K562 (cell line): Measurements from ENCODE around the gene SAMD14. TPM values are rescaled to one million over a fixed set of nuclear protein-coding genes. Genes with fewer than 3 reads are reported as not detected.

ENCODE experiments used
- ATAC-seq: fragments of 200-7000 bp; cut with Tn5 transposase; 3 replicates; pipeline ENCODE4 v1.9.1; 2020; ENCODE audit warnings: moderate library complexity
- BruUV-seq: library from RNA; stranded (reverse); fragments of 400-500 nt; replicated peaks from 2 replicates; lab custom pipeline; 2021; lab: Mats Ljungman, UMichigan
- CTCF ChIA-PET: fragments of 300-600 bp; formaldehyde crosslinking; extraction: SDS; loops from one replicate; lab custom pipeline; 2021; ENCODE audit warnings: low intra/inter-chr PET ratio; lab: Yijun Ruan, JAX
- POLR2A ChIA-PET: fragments of 300-600, 350-650 bp; sonication (Branson Sonifier 250); formaldehyde crosslinking; extraction: SDS; loops from one replicate; lab custom pipeline; 2021; ENCODE audit warnings: antibody characterized with exemption, inconsistent platforms; lab: Yijun Ruan, JAX
- DNase-seq, 4 experiments: peaks; one replicate each; pipeline versions ENCODE4 v3.0.0 to v3.0.0-alpha.2; 2011 to 2018; ENCODE audit warnings: low spot score in 3 of 4, mixed read lengths in 3 of 4; ENCODE audit errors: extremely low read depth in 1 of 4
- FAIRE-seq: peaks from 2 replicates; lab custom pipeline; 2011; peaks lifted over from hg19 to GRCh38; lab: Jason Lieb, UNC
- H2AFZ ChIP-seq: 2 replicates; pipeline ENCODE4 v1.6.0; 2011; ENCODE audit warnings: low read depth, low read length, control low read depth, inconsistent platforms
- H3K27ac ChIP-seq: fragments of 200-600 bp; 3 replicates; pipeline ENCODE4 v1.8.0; 2011; ENCODE audit warnings: low read depth, mild to moderate bottlenecking, control low read depth, inconsistent platforms, low read length, moderate library complexity, mixed read lengths; ENCODE audit errors: extremely low read depth
- H3K27me3 ChIP-seq, 2 experiments: fragments of 300-600 bp in 1 of 2; 2 replicates in 1 of 2; 3 replicates in 1 of 2; pipeline versions ENCODE4 v1.6.0 to v1.8.0; 2011; ENCODE audit warnings: inconsistent platforms in 2 of 2, low read length in 2 of 2, mild to moderate bottlenecking in 1 of 2, mixed read lengths in 1 of 2, moderate library complexity in 1 of 2; ENCODE audit not compliant: control insufficient read depth in 2 of 2, insufficient read depth in 2 of 2
- H3K36me3 ChIP-seq: fragments of 300-600 bp; 3 replicates; pipeline ENCODE4 v1.8.0; 2011; ENCODE audit warnings: mild to moderate bottlenecking, low read length, inconsistent platforms; ENCODE audit not compliant: control insufficient read depth, insufficient read depth
- H3K4me1 ChIP-seq, 2 experiments: fragments of 200-600 bp in 1 of 2; replicated peaks in 1 of 2; 2 replicates in 1 of 2; 3 replicates in 1 of 2; pipeline versions ENCODE4 v1.5.1 to v1.8.0; 2011; ENCODE audit warnings: inconsistent platforms in 2 of 2, low read length in 2 of 2, mild to moderate bottlenecking in 1 of 2, mixed read lengths in 1 of 2, moderate library complexity in 1 of 2; ENCODE audit not compliant: control insufficient read depth in 2 of 2, insufficient read depth in 2 of 2
- H3K4me2 ChIP-seq: 2 replicates; pipeline ENCODE4 v1.6.1; 2011; ENCODE audit warnings: low read length, control low read depth, inconsistent platforms, mixed read lengths; ENCODE audit not compliant: insufficient read depth
- H3K4me3 ChIP-seq: fragments of 200-600 bp; sonication (generic), shearing (Covaris generic); 2 replicates; pipeline ENCODE4 v1.5.1; 2016; ENCODE audit warnings: control low read depth, inconsistent platforms
- H3K79me2 ChIP-seq: fragments of 200-600 bp; 3 replicates; pipeline ENCODE4 v1.8.0; 2011; ENCODE audit warnings: low read length, inconsistent platforms; ENCODE audit not compliant: control insufficient read depth, insufficient read depth
- H3K9ac ChIP-seq, 2 experiments: 2 replicates each; pipeline versions ENCODE4 v1.6.0 to v1.6.1; 2011; ENCODE audit warnings: low read depth in 2 of 2, low read length in 2 of 2, control low read depth in 1 of 2, inconsistent platforms in 1 of 2, mild to moderate bottlenecking in 1 of 2, mixed read lengths in 1 of 2; ENCODE audit not compliant: insufficient read depth in 1 of 2
- H3K9me1 ChIP-seq: one replicate; pipeline ENCODE4 v1.6.0; 2011; ENCODE audit warnings: inconsistent platforms, mild to moderate bottlenecking, low read length, moderate library complexity; ENCODE audit not compliant: control insufficient read depth, insufficient read depth
- H3K9me3 ChIP-seq: replicated peaks from 2 replicates; pipeline ENCODE4 v1.5.1; 2011; ENCODE audit warnings: low read depth, low read length, inconsistent platforms; ENCODE audit not compliant: control insufficient read depth, insufficient read depth
- H4K20me1 ChIP-seq: replicated peaks from 2 replicates; pipeline ENCODE4 v1.6.1; 2011; ENCODE audit warnings: low read length, inconsistent platforms, mixed read lengths; ENCODE audit not compliant: control insufficient read depth, insufficient read depth
- ATF3 ChIP-seq, 2 experiments: fragments of 450-650 bp in 1 of 2; sonication (generic) in 1 of 2; formaldehyde crosslinking in 1 of 2; IDR thresholded peaks in 1 of 2; conservative IDR thresholded peaks in 1 of 2; 2 replicates each; pipeline versions ENCODE4 v1.6.1 to v1.8.1; 2016 to 2023; ENCODE audit warnings: mild to moderate bottlenecking in 2 of 2, moderate library complexity in 2 of 2, inconsistent platforms in 1 of 2, missing genetic modification reagents in 1 of 2
- ATF7 ChIP-seq: fragments of 450-650 bp; IDR thresholded peaks from 2 replicates; pipeline ENCODE4 v1.7.1; 2014; ENCODE audit warnings: mild to moderate bottlenecking, moderate library complexity
- CEBPG ChIP-seq, 3 experiments: fragments of 200-800 bp in 1 of 3; sonication (Bioruptor generic) in 1 of 3; sonication (generic) in 1 of 3; formaldehyde crosslinking in 1 of 3; IDR thresholded peaks in 2 of 3; conservative IDR thresholded peaks in 1 of 3; 2 replicates each; pipeline versions ENCODE4 v1.6.1 to v1.8.0; 2016 to 2022; ENCODE audit warnings: missing compliant biosample characterization in 2 of 3, missing genetic modification characterization in 2 of 3, mild to moderate bottlenecking in 1 of 3, missing genetic modification reagents in 1 of 3
- L3MBTL2 ChIP-seq: fragments of 450-650 bp; IDR thresholded peaks from 2 replicates; pipeline ENCODE4 v1.6.1; 2016; ENCODE audit warnings: mild to moderate bottlenecking, moderate library complexity
- OTX1 ChIP-seq: fragments of 450-650 bp; formaldehyde crosslinking; IDR thresholded peaks from 2 replicates; pipeline ENCODE4 v1.4.0; 2022; ENCODE audit warnings: mild to moderate bottlenecking
- ZNF551 ChIP-seq: fragments of 250-450 bp; sonication (Bioruptor Pico); IDR thresholded peaks from 2 replicates; pipeline ENCODE4 v1.5.0; 2021; ENCODE audit warnings: mild to moderate bottlenecking, moderate library complexity
- WGBS: fragments of 100-300 bp; shearing (Covaris generic); methylation state at CpG from one replicate; pipeline ENCODE4 v1.1.6; 2016; ENCODE audit warnings: low coverage, mixed read lengths; ENCODE audit not compliant: insufficient coverage; ENCODE audit errors: missing lambda C conversion rate; 5-methylcytosine and 5-hydroxymethylcytosine counted together
- in situ Hi-C: fragments of 300-500 bp; cut with MboI; formaldehyde crosslinking; loops from 4 replicates; pipeline ENCODE4 v1.15.0; 2018; ENCODE audit warnings: inconsistent platforms, mixed read lengths
- intact Hi-C: fragments of 100-400 bp; cut with micrococcal nuclease; formaldehyde crosslinking; loops from 2 replicates; pipeline ENCODE4 v1.14.2; 2022
- polyA plus RNA-seq, 8 experiments: library from polyadenylated mRNA; depleted of rRNA in 4 of 8; stranded (reverse) in 5 of 8; unstranded in 3 of 8; fragments of >200 nt; fragmentation: Nextera tagmentation in 2 of 8; fragmentation: Illumina TruSeq in 1 of 8; extraction: Ambion mirVana in 2 of 8; extraction: Trizol in 1 of 8; gene quantifications; 2 replicates each; pipeline versions ENCODE4 v1.2.1 to v1.2.3, GENCODE V29; 2011 to 2014; ENCODE audit warnings: inconsistent platforms in 1 of 8, missing spikeins in 1 of 8
- total RNA-seq, 7 experiments: library from RNA; depleted of rRNA in 6 of 7; stranded (reverse); fragments of >200 nt in 6 of 7; fragmentation: Illumina TruSeq in 2 of 7; extraction: Trizol in 2 of 7; gene quantifications; 2 replicates each; pipeline versions ENCODE4 v1.2.1 to v1.2.3, GENCODE V29; 2011 to 2021; ENCODE audit warnings: low replicate concordance in 1 of 7

SAMD14 gene
- total and polyA plus RNA-seq, 9 of the 15 experiments (the other 6 are each of a cell fraction or from before 2014, with no cell fraction given): 0.04 to 0.07 TPM; not detected in 7

DNA sequence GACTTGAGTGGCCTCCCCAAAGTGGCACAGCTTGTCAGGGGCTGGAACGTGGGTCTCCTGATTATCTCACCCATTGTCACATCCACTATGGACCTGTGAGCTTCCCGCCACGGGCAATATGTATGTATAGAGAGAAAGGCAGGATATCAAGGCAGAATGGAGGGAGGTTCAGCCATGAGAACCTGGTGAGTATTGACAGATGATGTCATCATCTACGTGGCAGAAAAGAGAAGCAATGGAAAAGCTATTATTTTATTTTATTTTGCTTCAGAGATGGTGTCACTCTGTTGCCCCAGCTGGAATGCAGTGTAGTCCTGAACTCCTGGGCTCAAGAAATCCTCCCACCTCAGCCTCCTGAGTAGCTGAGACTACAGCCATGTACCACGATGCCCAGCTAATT is 48.2 kb downstream of the SAMD14 start:
- in situ Hi-C loops: no loop called here
- no peak for FAIRE-seq
- BruUV-seq: no TSS peak

More for the DNA sequence above, 48.2 kb downstream of the SAMD14 start:
- Histone ChIP-seq H3K36me3 (no peaks in the 10 kb centered on the region), H4K20me1 (0 out of 2 replicates have a peak, but pooled peaks cover 6% of the 10 kb centered on the region), H3K27me3 (peaks cover 7 to 9% of the 10 kb centered on the region in 2 experiments), H3K9me1 (no peaks in the 10 kb centered on the region), H3K4me1 (peaks cover 0 to 11% of the 10 kb centered on the region in 2 experiments; a peak in 1 of 5 replicates), H2AFZ (no peak overlapping the region), H3K9me3 (no peaks in the 10 kb centered on the region), H3K9ac (no peak overlapping the region), H3K79me2 (no peaks in the 10 kb centered on the region), H3K4me2 (no peak overlapping the region), H3K4me3 (no peak overlapping the region), H3K27ac (no peak overlapping the region)
- TF ChIP-seq CEBPG (CRISPR knock-in tag; IDR thresholded peaks at IDR 0.05) (no peak), CEBPG (tag; conservative IDR thresholded peaks at IDR 0.05 in 1 of 2, IDR thresholded peaks at IDR 0.05 in 1 of 2) (0 out of 4 replicates have a peak, but pooled peaks of 1 of the 2 experiments have one; percentile 37), ZNF551 (CRISPR knock-in tag) (no peak), ATF7 (peak; percentile 73; the same call in 1 of the 2 replicates), OTX1 (CRISPR knock-in tag) (no peak), ATF3 (IDR thresholded peaks at IDR 0.05) (peak; percentile 80), ATF3 (CRISPR knock-in tag; conservative IDR thresholded peaks at IDR 0.05) (no peak), L3MBTL2 (no peak)
- ATAC-seq (no peak), DNase-seq (no peak)
- CTCF ChIA-PET: interaction anchor here (1.1 kb wide), 1 partner anchor 116 kb away, joined by 3 read pairs; no protein-coding TSS in a partner anchor
- intact Hi-C loops: loop anchor here (10.0 kb wide), 1 partner anchor 197 kb away; no protein-coding TSS in a partner anchor
- 0% methylated on average over 5 of the region's 5 CpGs for WGBS
- POLR2A ChIA-PET: interaction anchor here (0.9 kb wide), 1 partner anchor 9 kb away, joined by 3 read pairs; no protein-coding TSS in a partner anchor
